ENCODE measurements around the gene JPH2. TPM values are rescaled to one million over a fixed set of nuclear protein-coding genes. Genes with fewer than 3 reads are reported as not detected.

Gene JPH2
- total and polyA plus RNA-seq, 10 of the 15 experiments (the other 5 are each of a cell fraction or from before 2014, with no cell fraction given), result 0.16 TPM; not detected in 9

DNA sequence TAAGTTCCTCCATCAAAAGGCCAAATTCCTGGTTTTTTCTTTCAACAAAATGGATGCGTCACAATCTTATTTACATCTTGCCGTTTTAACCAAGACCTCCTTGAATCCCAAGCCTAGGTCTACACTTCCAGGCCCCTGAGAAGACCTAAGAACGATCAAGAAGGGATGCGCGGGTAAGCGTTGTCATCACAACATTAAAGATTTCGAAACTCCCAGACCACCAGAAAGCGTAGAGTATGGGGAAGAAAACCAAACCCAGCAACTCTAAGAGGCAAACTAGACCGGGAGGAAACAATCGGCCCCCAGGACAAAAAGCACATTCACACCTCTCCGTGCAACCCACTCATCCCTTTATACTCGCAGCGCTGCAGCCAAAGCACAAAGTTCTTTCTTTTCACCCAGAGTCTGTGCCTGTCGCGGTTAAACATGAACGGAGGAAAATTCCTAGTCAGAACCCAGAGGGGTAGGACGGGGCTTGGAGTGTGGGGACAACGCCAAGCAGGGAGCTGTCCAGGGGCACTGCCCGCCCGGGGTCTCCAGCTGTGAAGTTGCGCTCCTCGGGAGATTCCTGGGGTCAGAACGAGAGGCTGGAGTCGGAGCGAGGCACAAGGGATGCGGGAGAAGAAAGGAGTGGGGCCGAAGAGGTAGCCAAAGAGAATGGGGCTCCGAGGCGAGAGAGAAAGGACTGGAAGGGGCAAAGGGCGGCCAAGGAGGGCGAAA lies 22.9 kb upstream of the JPH2 start (continued):
- TF ChIP-seq MEF2A (IDR thresholded peaks at IDR 0.05; ENCODE audit: insufficient read depth, low read depth, low read length) (no peak), LARP7 (IDR thresholded peaks at IDR 0.05) (no peak), STAT3 (IDR thresholded peaks at IDR 0.05; ENCODE audit: low read depth, low read length) (no peak), EZH2 (IDR thresholded peaks at IDR 0.05; ENCODE audit: borderline replicate concordance, control insufficient read depth, low read depth, low read length) (no peak), ZNF217 (IDR thresholded peaks at IDR 0.05) (no peak), GATAD2B (conservative IDR thresholded peaks at IDR 0.05; ENCODE audit: low read depth) (0 out of 2 replicates have a peak, but pooled peaks have one; percentile 15), EGR1 (IDR thresholded peaks at IDR 0.05; ENCODE audit: borderline replicate concordance in 1 of 2, low read depth in 2 of 2, low read length in 2 of 2) (no peak), CBFB (IDR thresholded peaks at IDR 0.05; ENCODE audit: low read depth) (no peak), NBN (IDR thresholded peaks at IDR 0.05) (0 out of 2 replicates have a peak, but pooled peaks have one; percentile 39), HDGF (IDR thresholded peaks at IDR 0.05) (peak; percentile 73; the same call in 1 of the 2 replicates), SPI1 (IDR thresholded peaks at IDR 0.05; ENCODE audit: borderline replicate concordance, insufficient read depth, low read depth, low read length) (peak; percentile 54; the same call in 1 of the 2 replicates), CHD4 (IDR thresholded peaks at IDR 0.05) (no peak), ZZZ3 (IDR thresholded peaks at IDR 0.05; ENCODE audit: control insufficient read depth, insufficient read length, low read depth) (no peak), ASH2L (IDR thresholded peaks at IDR 0.05; ENCODE audit: borderline replicate concordance, low read depth) (no peak)
- TF ChIP-seq, protein P1, sequence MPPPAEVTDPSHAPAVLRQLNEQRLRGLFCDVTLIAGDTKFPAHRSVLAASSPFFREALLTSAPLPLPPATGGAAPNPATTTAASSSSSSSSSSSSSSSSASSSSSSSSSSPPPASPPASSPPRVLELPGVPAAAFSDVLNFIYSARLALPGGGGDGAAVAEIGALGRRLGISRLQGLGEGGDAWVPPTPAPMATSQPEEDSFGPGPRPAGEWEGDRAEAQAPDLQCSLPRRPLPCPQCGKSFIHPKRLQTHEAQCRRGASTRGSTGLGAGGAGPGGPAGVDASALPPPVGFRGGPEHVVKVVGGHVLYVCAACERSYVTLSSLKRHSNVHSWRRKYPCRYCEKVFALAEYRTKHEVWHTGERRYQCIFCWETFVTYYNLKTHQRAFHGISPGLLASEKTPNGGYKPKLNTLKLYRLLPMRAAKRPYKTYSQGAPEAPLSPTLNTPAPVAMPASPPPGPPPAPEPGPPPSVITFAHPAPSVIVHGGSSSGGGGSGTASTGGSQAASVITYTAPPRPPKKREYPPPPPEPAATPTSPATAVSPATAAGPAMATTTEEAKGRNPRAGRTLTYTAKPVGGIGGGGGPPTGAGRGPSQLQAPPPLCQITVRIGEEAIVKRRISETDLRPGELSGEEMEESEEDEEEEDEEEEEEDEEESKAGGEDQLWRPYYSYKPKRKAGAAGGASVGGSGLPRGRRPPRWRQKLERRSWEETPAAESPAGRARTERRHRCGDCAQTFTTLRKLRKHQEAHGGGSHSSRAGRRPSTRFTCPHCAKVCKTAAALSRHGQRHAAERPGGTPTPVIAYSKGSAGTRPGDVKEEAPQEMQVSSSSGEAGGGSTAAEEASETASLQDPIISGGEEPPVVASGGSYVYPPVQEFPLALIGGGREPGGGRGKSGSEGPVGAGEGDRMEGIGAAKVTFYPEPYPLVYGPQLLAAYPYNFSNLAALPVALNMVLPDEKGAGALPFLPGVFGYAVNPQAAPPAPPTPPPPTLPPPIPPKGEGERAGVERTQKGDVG (CRISPR knock-in tag; IDR thresholded peaks at IDR 0.05), result no peak
- TF ChIP-seq, protein P2, sequence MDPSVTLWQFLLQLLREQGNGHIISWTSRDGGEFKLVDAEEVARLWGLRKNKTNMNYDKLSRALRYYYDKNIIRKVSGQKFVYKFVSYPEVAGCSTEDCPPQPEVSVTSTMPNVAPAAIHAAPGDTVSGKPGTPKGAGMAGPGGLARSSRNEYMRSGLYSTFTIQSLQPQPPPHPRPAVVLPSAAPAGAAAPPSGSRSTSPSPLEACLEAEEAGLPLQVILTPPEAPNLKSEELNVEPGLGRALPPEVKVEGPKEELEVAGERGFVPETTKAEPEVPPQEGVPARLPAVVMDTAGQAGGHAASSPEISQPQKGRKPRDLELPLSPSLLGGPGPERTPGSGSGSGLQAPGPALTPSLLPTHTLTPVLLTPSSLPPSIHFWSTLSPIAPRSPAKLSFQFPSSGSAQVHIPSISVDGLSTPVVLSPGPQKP (IDR thresholded peaks at IDR 0.05; ENCODE audit: low read depth, low read length), result no peak
- TF ChIP-seq, protein P3, sequence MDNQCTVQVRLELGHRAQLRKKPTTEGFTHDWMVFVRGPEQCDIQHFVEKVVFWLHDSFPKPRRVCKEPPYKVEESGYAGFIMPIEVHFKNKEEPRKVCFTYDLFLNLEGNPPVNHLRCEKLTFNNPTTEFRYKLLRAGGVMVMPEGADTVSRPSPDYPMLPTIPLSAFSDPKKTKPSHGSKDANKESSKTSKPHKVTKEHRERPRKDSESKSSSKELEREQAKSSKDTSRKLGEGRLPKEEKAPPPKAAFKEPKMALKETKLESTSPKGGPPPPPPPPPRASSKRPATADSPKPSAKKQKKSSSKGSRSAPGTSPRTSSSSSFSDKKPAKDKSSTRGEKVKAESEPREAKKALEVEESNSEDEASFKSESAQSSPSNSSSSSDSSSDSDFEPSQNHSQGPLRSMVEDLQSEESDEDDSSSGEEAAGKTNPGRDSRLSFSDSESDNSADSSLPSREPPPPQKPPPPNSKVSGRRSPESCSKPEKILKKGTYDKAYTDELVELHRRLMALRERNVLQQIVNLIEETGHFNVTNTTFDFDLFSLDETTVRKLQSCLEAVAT (IDR thresholded peaks at IDR 0.05), result peak; percentile 44; the same call in 1 of the 2 replicates

Measured in GM12878 (cell line).